HepG2 (cell line): Measurements from ENCODE around the gene CACNG7. TPM values are rescaled to one million over a fixed set of nuclear protein-coding genes. Genes with fewer than 3 reads are reported as not detected.

Experiments used
- CBX2 ChIP-seq, 2 experiments: fragments of 200-600 bp in 1 of 2; sonication (generic); formaldehyde crosslinking in 1 of 2; IDR thresholded peaks; 2 replicates each; pipeline versions ENCODE4 v1.7.0 to v1.8.1; 2018 to 2022; ENCODE audit warnings: low read depth in 2 of 2, low read length in 1 of 2, mild to moderate bottlenecking in 1 of 2, missing genetic modification reagents in 1 of 2
- DPF2 ChIP-seq: sonication (generic); formaldehyde crosslinking; IDR thresholded peaks from 2 replicates; pipeline ENCODE4 v1.4.0; 2020; ENCODE audit warnings: mild to moderate bottlenecking, low read depth, missing genetic modification reagents, borderline replicate concordance
- ETV5 ChIP-seq: IDR thresholded peaks from 2 replicates; pipeline ENCODE4 v1.6.1; 2018; ENCODE audit warnings: missing biosample characterization, missing genetic modification reagents, inconsistent platforms, borderline replicate concordance
- FIP1L1 ChIP-seq: fragments of 200-400 bp; formaldehyde crosslinking; IDR thresholded peaks from 2 replicates; pipeline ENCODE4 v1.6.1; 2018; ENCODE audit warnings: low read depth, mild to moderate bottlenecking, low read length, moderate library complexity, borderline replicate concordance; ENCODE audit not compliant: insufficient read depth
- FOXK1 ChIP-seq: sonication (generic); formaldehyde crosslinking; IDR thresholded peaks from 2 replicates; pipeline ENCODE4 v1.4.0; 2020; ENCODE audit warnings: low read depth, missing genetic modification reagents, borderline replicate concordance
- FOXK2 ChIP-seq: fragments of 450-650 bp; IDR thresholded peaks from 2 replicates; pipeline ENCODE4 v1.6.1; 2016
- PRPF4 ChIP-seq: fragments of 200-400 bp; formaldehyde crosslinking; IDR thresholded peaks from 2 replicates; pipeline ENCODE4 v1.6.1; 2016; ENCODE audit warnings: low read length, low read depth; ENCODE audit not compliant: poor library complexity, severe bottlenecking
- SMC3 ChIP-seq: IDR thresholded peaks from 2 replicates; pipeline ENCODE4 v1.6.1; 2011; ENCODE audit warnings: low read length, improper control_type of control experiment
- YEATS2 ChIP-seq: sonication (generic); formaldehyde crosslinking; IDR thresholded peaks from 2 replicates; pipeline ENCODE4 v1.4.0; 2020; ENCODE audit warnings: missing genetic modification reagents, borderline replicate concordance
- ZBTB8A ChIP-seq: sonication (generic); formaldehyde crosslinking; IDR thresholded peaks from 2 replicates; pipeline ENCODE4 v1.4.0; 2020; ENCODE audit warnings: mild to moderate bottlenecking, low read depth, missing genetic modification reagents, borderline replicate concordance
- ZFP62 ChIP-seq: sonication (generic); formaldehyde crosslinking; IDR thresholded peaks from 2 replicates; pipeline ENCODE4 v1.4.0; 2020; ENCODE audit warnings: missing genetic modification reagents
- ZNF451 ChIP-seq: sonication (generic); formaldehyde crosslinking; IDR thresholded peaks from 2 replicates; pipeline ENCODE4 v1.5.0; 2020; ENCODE audit warnings: mild to moderate bottlenecking, missing genetic modification reagents
- ZNF567 ChIP-seq: sonication (generic); formaldehyde crosslinking; IDR thresholded peaks from 2 replicates; pipeline ENCODE4 v1.8.1; 2023; ENCODE audit warnings: mild to moderate bottlenecking, missing genetic modification reagents, borderline replicate concordance
- ZNF75D ChIP-seq: sonication (generic); formaldehyde crosslinking; IDR thresholded peaks from 2 replicates; pipeline ENCODE4 v1.8.1; 2023; ENCODE audit warnings: missing genetic modification reagents, mild to moderate bottlenecking, borderline replicate concordance
- ZNF772 ChIP-seq: sonication (generic); formaldehyde crosslinking; IDR thresholded peaks from 2 replicates; pipeline ENCODE4 v1.5.0; 2020; ENCODE audit warnings: mild to moderate bottlenecking, missing genetic modification reagents
- polyA plus RNA-seq, 8 experiments: library from polyadenylated mRNA; depleted of rRNA in 3 of 8; stranded (reverse) in 7 of 8; unstranded in 1 of 8; fragments of >200 nt; fragmentation: Illumina TruSeq in 4 of 8; extraction: Trizol in 4 of 8; gene quantifications; 2 replicates each; pipeline versions ENCODE4 v1.2.1 to v1.2.3, GENCODE V29; 2011 to 2016; ENCODE audit warnings: low read depth in 4 of 8, missing spikeins in 1 of 8, mixed read lengths in 1 of 8; ENCODE audit not compliant: insufficient read depth in 1 of 8
- total RNA-seq, 5 experiments: library from RNA; depleted of rRNA; stranded (reverse); fragments of >200 nt; fragmentation: Illumina TruSeq; extraction: Trizol; gene quantifications; 2 replicates each; pipeline ENCODE4 v1.2.3, GENCODE V29; 2016; ENCODE audit warnings: low read depth in 1 of 5
- TF ChIP-seq, protein P1 (sequence below): sonication (generic); formaldehyde crosslinking; IDR thresholded peaks from 2 replicates; pipeline ENCODE4 v1.5.0; 2020; ENCODE audit warnings: mild to moderate bottlenecking, missing genetic modification reagents, borderline replicate concordance
- TF ChIP-seq, protein P2 (sequence below): sonication (generic); formaldehyde crosslinking; IDR thresholded peaks from 2 replicates; pipeline ENCODE4 v1.8.1; 2023; ENCODE audit warnings: mild to moderate bottlenecking, missing genetic modification reagents, borderline replicate concordance

Gene CACNG7
- total and polyA plus RNA-seq, 2 of the 13 experiments (the other 11 are each of a cell fraction or from before 2014, with no cell fraction given), result not detected

DNA sequence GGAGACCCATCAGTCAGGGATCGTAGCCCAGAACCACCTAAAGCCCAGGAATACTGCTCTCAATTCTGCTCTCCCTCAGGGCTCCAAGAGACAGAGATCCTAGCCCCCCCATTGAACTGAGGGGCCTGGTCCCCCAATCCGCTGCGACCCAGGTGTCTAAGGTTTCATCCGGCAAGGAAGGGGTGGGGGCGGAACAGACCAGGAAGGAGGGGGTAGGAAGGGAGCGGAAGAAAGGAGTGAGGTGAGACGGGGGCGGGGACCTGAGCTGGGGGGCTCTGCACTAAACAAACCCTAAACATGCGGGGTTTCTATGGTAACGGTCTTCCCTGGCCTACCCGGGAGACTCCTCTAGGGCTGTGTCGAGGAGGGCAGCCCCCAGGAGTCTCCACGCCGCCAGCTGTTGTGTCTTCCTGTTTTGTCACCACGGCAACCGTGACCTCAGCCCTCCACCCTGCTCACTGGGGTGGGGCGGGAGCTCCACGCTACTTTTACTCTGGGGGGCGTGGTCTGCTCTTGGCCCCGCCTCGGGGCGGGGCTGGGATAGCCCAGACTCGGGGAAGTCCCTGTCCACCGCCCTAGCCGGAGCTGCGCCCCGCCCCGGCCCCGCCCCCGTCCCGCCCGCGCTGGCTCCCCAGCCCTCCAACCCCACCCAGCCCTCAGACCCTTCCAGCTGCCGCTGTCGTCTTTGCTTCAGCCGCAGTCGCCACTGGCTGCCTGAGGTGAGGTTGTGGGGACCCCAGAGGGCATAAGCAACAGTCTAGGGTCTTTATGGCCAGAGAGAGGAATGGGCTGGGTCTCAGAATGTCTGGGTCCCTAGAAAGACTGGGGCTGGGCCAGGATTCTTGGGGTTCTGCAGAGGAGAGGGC, 41.6 kb upstream of the CACNG7 start, which contains the start of gene MYADM (continued):
- TF ChIP-seq DPF2 (CRISPR knock-in tag), result peak; percentile 49
- peak; percentile 95 for TF ChIP-seq ETV5 (CRISPR knock-in tag)
- no peak for TF ChIP-seq ZNF567 (CRISPR knock-in tag)
- TF ChIP-seq, protein P1, sequence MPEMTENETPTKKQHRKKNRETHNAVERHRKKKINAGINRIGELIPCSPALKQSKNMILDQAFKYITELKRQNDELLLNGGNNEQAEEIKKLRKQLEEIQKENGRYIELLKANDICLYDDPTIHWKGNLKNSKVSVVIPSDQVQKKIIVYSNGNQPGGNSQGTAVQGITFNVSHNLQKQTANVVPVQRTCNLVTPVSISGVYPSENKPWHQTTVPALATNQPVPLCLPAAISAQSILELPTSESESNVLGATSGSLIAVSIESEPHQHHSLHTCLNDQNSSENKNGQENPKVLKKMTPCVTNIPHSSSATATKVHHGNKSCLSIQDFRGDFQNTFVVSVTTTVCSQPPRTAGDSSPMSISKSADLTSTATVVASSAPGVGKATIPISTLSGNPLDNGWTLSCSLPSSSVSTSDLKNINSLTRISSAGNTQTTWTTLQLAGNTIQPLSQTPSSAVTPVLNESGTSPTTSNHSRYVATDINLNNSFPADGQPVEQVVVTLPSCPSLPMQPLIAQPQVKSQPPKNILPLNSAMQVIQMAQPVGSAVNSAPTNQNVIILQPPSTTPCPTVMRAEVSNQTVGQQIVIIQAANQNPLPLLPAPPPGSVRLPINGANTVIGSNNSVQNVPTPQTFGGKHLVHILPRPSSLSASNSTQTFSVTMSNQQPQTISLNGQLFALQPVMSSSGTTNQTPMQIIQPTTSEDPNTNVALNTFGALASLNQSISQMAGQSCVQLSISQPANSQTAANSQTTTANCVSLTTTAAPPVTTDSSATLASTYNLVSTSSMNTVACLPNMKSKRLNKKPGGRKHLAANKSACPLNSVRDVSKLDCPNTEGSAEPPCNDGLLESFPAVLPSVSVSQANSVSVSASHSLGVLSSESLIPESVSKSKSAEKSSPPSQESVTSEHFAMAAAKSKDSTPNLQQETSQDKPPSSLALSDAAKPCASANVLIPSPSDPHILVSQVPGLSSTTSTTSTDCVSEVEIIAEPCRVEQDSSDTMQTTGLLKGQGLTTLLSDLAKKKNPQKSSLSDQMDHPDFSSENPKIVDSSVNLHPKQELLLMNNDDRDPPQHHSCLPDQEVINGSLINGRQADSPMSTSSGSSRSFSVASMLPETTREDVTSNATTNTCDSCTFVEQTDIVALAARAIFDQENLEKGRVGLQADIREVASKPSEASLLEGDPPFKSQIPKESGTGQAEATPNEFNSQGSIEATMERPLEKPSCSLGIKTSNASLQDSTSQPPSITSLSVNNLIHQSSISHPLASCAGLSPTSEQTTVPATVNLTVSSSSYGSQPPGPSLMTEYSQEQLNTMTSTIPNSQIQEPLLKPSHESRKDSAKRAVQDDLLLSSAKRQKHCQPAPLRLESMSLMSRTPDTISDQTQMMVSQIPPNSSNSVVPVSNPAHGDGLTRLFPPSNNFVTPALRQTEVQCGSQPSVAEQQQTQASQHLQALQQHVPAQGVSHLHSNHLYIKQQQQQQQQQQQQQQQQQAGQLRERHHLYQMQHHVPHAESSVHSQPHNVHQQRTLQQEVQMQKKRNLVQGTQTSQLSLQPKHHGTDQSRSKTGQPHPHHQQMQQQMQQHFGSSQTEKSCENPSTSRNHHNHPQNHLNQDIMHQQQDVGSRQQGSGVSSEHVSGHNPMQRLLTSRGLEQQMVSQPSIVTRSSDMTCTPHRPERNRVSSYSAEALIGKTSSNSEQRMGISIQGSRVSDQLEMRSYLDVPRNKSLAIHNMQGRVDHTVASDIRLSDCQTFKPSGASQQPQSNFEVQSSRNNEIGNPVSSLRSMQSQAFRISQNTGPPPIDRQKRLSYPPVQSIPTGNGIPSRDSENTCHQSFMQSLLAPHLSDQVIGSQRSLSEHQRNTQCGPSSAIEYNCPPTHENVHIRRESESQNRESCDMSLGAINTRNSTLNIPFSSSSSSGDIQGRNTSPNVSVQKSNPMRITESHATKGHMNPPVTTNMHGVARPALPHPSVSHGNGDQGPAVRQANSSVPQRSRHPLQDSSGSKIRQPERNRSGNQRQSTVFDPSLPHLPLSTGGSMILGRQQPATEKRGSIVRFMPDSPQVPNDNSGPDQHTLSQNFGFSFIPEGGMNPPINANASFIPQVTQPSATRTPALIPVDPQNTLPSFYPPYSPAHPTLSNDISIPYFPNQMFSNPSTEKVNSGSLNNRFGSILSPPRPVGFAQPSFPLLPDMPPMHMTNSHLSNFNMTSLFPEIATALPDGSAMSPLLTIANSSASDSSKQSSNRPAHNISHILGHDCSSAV (CRISPR knock-in tag), result no peak
- TF ChIP-seq FIP1L1, result no peak
- TF ChIP-seq, protein P2, sequence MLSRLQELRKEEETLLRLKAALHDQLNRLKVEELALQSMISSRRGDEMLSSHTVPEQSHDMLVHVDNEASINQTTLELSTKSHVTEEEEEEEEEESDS, result no peak
- no peak for TF ChIP-seq ZFP62 (CRISPR knock-in tag)
- no peak for TF ChIP-seq ZNF75D (CRISPR knock-in tag)
- no peak for TF ChIP-seq ZNF451 (CRISPR knock-in tag)
- TF ChIP-seq SMC3, result no peak
- peak; percentile 40; the same call in 1 of the 2 replicates for TF ChIP-seq FOXK2
- no peak for TF ChIP-seq CBX2 (IDR thresholded peaks at IDR 0.05; ENCODE audit: low read depth, low read length)
- TF ChIP-seq CBX2 (CRISPR knock-in tag; IDR thresholded peaks at IDR 0.05; ENCODE audit: low read depth), result no peak
- peak; percentile 90 for TF ChIP-seq FOXK1 (CRISPR knock-in tag)
- TF ChIP-seq ZBTB8A (CRISPR knock-in tag), result no peak
- no peak for TF ChIP-seq PRPF4
- TF ChIP-seq YEATS2 (CRISPR knock-in tag), result peak; percentile 62; the same call in 1 of the 2 replicates
- peak; percentile 91; the same call in 1 of the 2 replicates for TF ChIP-seq ZNF772
